Measurements from ENCODE around the gene WDR70. TPM values are rescaled to one million over a fixed set of nuclear protein-coding genes. Genes with fewer than 3 reads are reported as not detected.

Gene WDR70
- total RNA-seq, 4 donors from 2014 or later = 20.0 to 60.0 (median 23.0) TPM

DNA sequence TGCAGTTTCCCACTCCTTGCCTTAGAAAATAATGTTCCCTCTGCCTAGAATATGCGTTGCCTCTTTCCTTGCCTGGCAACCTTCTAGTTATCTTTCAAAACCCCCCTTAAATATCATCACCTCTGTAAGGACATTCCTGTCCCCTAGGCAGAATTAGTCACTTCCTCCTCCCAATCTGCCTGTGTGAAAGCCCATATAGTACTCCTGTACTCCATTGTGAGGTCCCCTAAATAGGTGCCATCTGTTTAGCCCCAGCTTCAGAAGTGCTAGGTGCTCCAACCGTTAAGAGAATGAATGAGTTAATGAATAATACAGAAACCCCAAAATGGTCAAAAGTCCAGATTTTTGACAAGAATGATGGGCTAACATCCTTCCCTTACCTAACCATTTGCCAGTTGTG, 279.3 kb downstream of the WDR70 start:
- WGBS = 75% methylated on average over 2 of the region's 2 CpGs
- DNase-seq (ENCODE audit: low spot score in 2 of 2) = no peak
- H3K27ac ChIP-seq = no peak overlapping the region
- no peaks in the 10 kb centered on the region for H3K36me3 ChIP-seq
- H3K27me3 ChIP-seq = no peaks in the 10 kb centered on the region
- H3K4me3 ChIP-seq = no peak overlapping the region
- peaks cover 9% of the 10 kb centered on the region for H3K4me1 ChIP-seq
- TF ChIP-seq EP300 (IDR thresholded peaks at IDR 0.05) = no peak
- no peaks in the 10 kb centered on the region for H3K9me3 ChIP-seq

DNA sequence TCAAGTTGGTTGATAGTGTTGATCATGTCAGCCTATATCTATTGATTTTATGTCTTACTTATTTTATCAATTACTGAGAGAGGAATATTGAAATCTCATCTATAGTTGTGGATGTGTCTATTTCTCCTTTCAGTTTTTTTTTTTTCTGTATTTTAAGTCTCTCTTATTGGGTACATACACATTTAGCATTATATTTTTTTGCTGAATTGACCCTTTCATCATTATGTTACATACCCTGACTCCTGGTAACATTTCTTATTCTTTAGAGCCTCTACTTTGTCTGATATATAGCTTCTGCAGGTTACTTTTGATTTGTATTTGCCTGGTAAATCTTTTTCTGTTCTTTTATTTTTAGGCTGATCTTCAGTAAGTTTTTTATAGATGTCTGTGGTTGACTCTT, 281.2 kb downstream of the WDR70 start:
- H3K27me3 ChIP-seq = no peaks in the 10 kb centered on the region
- no peaks in the 10 kb centered on the region for H3K9me3 ChIP-seq
- H3K36me3 ChIP-seq = no peaks in the 10 kb centered on the region
- no peak overlapping the region for H3K27ac ChIP-seq
- peaks cover 9% of the 10 kb centered on the region for H3K4me1 ChIP-seq
- H3K4me3 ChIP-seq = no peak overlapping the region
- TF ChIP-seq, protein P1, sequence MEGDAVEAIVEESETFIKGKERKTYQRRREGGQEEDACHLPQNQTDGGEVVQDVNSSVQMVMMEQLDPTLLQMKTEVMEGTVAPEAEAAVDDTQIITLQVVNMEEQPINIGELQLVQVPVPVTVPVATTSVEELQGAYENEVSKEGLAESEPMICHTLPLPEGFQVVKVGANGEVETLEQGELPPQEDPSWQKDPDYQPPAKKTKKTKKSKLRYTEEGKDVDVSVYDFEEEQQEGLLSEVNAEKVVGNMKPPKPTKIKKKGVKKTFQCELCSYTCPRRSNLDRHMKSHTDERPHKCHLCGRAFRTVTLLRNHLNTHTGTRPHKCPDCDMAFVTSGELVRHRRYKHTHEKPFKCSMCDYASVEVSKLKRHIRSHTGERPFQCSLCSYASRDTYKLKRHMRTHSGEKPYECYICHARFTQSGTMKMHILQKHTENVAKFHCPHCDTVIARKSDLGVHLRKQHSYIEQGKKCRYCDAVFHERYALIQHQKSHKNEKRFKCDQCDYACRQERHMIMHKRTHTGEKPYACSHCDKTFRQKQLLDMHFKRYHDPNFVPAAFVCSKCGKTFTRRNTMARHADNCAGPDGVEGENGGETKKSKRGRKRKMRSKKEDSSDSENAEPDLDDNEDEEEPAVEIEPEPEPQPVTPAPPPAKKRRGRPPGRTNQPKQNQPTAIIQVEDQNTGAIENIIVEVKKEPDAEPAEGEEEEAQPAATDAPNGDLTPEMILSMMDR (IDR thresholded peaks at IDR 0.05) = no peak
- TF ChIP-seq EP300 (IDR thresholded peaks at IDR 0.05) (no peak), POLR2AphosphoS5 (IDR thresholded peaks at IDR 0.05) (no peak), POLR2A (IDR thresholded peaks at IDR 0.05) (no peak)
- no peak for DNase-seq (ENCODE audit: low spot score in 2 of 2)

DNA sequence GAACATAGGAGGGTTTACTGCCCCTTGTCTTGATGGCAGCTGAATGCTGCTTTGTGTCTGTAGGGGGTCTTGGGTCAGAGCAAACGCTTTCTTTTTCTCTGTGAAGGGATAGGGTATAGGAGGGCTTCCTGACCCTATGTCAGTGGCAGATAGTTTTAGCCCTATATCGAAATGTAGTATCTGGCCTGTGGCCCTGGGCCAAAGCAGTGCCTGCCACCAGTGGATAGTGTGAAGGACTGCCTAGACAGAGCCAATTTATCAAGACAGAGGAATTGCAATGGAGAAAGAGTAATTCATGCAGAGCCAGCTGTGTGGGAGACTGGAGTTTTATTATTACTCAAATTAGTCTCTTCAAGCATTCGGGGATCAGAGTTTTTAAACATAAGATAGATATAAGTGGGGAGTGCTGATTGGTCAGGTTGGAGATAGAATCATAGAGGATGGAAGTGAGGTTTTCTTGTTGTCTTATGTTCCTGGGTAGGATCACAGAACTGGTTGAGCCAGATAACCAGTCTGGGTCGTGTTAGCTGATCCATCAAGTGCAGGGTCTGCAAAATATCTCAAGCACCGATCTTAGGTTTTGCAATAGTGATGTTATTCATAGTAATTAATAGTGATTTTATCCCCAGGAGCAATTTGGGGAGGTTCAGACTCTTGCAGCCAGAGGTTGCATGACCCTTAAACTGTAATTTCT, 282.3 kb downstream of the WDR70 start:
- WGBS = 65% methylated on average over 5 of the region's 5 CpGs
- Histone ChIP-seq H3K9me3 (no peaks in the 10 kb centered on the region), H3K27ac (no peak overlapping the region), H3K27me3 (no peaks in the 10 kb centered on the region), H3K4me1 (peaks cover 9% of the 10 kb centered on the region), H3K4me3 (no peak overlapping the region), H3K36me3 (no peaks in the 10 kb centered on the region)
- TF ChIP-seq, protein P1 (IDR thresholded peaks at IDR 0.05) = no peak
- TF ChIP-seq POLR2AphosphoS5 (IDR thresholded peaks at IDR 0.05) (no peak), EP300 (IDR thresholded peaks at IDR 0.05) (no peak), POLR2A (IDR thresholded peaks at IDR 0.05) (no peak)
- DNase-seq (ENCODE audit: low spot score in 2 of 2) = no peak

DNA sequence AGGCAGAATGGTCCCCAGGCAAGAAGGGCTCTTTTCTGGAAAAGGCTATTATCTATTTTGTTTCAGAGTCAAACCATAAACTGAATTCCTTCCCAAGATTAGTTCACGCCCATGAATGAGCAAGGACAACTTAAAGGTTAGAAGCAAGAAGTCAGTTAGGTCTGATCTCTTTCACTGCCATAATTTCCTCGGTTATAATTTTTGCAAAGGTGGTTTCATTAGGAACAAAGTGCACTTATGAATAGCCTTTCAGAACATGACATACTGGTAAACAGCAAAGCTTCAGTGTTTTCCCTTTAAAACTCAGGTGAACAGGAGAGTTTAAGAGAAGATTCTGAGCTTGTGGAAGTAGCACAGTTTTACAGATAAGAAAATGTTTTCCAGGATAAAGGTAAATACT, 282.8 kb downstream of the WDR70 start:
- no peak for DNase-seq (ENCODE audit: low spot score in 2 of 2)
- WGBS = 78% methylated on average over 2 of the region's 2 CpGs
- H3K9me3 ChIP-seq = no peaks in the 10 kb centered on the region

DNA sequence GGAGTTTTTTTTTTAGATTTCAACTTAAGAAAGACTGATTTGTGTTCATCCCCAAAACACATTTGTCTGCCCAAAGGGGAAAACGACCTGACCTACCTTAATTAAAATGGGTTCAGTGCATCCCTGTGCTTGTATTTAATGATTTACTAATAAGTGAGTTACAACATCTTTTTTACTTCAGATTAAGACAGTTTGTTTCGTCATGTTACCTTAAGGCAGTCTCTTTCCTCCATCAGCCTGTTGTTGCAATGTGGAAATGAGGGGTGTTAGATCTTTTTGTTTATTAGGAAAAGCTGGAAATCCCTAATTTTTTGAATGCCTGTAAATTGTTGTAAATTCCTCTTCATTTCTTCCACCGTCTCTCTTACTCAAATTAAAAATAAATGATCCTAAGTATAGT, 283.2 kb downstream of the WDR70 start:
- Histone ChIP-seq H3K27ac (no peak overlapping the region), H3K9me3 (no peaks in the 10 kb centered on the region), H3K4me1 (peaks cover 9% of the 10 kb centered on the region), H3K27me3 (no peaks in the 10 kb centered on the region), H3K4me3 (no peak overlapping the region), H3K36me3 (no peaks in the 10 kb centered on the region)
- no peak for DNase-seq (ENCODE audit: low spot score in 2 of 2)
- TF ChIP-seq, protein P1 (IDR thresholded peaks at IDR 0.05) = no peak
- TF ChIP-seq EP300 (IDR thresholded peaks at IDR 0.05) = no peak
- TF ChIP-seq POLR2A (IDR thresholded peaks at IDR 0.05) = no peak
- no peak for TF ChIP-seq POLR2AphosphoS5 (IDR thresholded peaks at IDR 0.05)
- WGBS = 69% methylated on average over 3 of the region's 3 CpGs

More for the DNA sequence above, 282.8 kb downstream of the WDR70 start:
- TF ChIP-seq POLR2AphosphoS5 (IDR thresholded peaks at IDR 0.05) = no peak
- no peak for TF ChIP-seq POLR2A (IDR thresholded peaks at IDR 0.05)
- TF ChIP-seq EP300 (IDR thresholded peaks at IDR 0.05) = no peak
- TF ChIP-seq, protein P1 (IDR thresholded peaks at IDR 0.05) = no peak
- Histone ChIP-seq H3K36me3 (no peaks in the 10 kb centered on the region), H3K4me3 (no peak overlapping the region), H3K4me1 (peaks cover 9% of the 10 kb centered on the region), H3K27ac (no peak overlapping the region), H3K27me3 (no peaks in the 10 kb centered on the region)

Measured in suprapubic skin (tissue), 4 donors.